Stimulated activated CD4-positive, alpha-beta T cell treated with anti-CD3 and anti-CD28 coated beads, Interleukin-1b, Interleukin-23, amount 100 ng/mL, for 48 hours (primary cell): ENCODE measurements around the gene B3GNT4.
"Not testable (repeated sequence)": the region's sequence is repeated elsewhere in the genome, so short reads cannot be mapped to it uniquely, and the experiment has no call there.

Source experiments
- DNase-seq: peaks from one replicate; pipeline ENCODE4 v3.0.0-alpha.2; 2020

The B3GNT4 gene

DNA sequence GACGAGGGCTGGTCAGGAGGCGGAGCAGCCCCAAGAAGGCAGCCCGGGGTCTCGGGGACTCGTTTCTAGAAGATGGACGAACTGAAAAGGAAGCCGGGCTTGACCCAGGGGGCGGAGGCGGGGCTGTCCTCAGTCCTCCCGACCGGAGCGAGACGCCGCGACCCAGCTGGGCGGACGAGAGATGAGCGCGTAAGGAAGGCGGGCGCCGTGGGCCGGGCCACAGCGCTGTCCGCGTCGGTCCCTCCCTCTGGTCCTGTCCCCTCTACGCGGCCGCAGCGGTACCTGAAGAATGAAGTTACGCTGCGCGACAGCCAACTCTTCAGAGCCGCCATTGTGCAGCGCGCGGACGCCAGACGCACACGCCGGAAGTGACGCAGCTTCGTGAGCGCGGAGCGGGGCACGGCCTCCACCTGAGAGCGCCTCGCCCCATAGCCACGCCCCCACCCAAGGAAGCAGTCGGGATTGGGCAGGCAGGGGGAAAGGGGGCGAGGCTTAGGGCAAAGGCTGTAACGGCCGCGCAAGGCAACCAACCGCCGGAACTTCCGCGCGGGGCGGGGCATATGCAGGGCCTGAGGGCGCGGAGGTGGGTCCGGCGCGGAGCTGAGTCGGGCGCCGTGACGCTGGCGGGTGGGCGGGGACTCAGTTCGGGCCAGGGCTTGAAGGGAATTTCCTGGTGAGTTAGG, 22.3 kb downstream of the B3GNT4 start, which contains the start of gene DIABLO:
TSS of gene DIABLO (minus strand) at position 370 of the 683 bp plus-strand sequence. CDS start at position 332, 38 bp downstream.
- peak; percentile 100 for DNase-seq

DNA sequence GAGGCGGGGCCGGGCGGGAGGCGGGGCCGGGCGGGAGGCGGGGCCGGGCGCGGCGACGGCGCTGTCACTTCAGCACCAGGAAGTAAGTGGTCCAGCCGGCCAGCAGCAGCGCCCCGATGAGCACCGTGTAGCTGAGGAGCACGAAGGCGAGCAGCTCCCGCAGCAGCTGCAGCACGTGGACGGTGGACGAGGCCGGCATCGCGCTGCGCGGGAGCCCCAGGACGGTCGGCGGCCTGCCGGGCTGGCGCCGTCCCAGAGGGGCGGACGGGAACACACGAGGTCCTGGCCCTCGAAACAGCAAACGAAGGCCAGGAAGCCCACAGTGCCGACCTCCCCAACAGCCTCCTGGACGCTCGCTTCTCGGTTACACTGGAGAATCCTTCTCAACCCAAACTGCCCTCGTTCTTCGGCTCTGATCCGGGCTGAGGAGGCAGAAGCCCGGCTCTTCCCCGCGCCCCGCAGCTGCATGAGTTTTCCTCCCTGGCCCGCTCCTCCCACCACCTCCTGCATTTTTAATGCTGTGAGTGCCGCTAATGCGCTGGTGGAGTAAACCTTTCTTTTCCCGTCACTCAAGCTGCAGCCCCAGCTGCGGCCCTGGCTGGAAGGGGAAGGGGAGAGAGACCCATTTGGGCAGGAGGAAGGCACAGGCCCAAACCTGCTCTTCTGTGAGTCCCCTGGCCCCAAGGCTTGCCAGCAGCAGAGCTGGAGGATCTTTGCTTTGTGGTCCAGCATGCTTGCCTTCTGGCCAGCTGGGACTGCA, 23.0 kb downstream of the B3GNT4 start:
- no peak for DNase-seq

DNA sequence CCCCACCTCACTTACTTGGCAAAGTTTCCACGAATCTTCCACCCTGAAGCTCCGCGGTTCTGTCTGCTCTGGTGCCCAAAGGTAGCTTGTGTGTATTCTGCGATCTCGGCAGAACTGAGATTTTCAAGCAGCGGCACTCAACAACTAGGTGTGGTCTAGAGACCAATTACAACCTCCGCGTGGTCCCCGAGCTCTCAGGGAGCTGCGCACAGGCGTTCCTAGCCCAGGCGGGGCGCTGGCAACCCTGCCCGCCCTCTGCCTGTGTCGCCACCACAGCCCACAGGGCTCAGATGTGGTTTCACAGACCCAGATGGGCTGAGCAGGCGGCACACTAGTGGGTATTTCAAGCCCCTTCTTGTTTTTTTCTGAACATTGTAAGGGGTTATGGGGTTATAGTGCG, 23.8 kb downstream of the B3GNT4 start:
- no peak for DNase-seq

GRCh38 chr12:122228092-122228491, 24.6 kb downstream of the B3GNT4 start:
- DNase-seq = no peak

DNA sequence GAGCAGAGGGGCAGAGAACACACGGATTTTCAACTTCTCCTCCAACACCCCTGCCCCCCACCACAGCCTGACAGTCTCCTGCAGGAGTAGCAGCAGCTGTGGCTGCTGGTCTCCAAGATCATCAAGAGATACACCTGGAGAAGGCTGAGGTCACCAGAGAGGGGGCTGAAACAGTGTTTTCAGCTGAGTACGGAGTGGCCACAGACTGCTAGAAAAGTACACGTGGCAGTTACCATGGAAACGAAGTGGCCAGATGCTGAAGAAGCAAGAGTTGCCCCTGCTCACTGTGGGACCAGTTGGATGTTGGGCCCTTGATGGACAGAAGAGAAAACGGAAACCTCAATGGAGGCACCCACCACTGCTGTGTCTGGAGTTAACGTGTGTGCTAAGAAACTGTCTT, 27.3 kb downstream of the B3GNT4 start:
- DNase-seq = no peak

DNA sequence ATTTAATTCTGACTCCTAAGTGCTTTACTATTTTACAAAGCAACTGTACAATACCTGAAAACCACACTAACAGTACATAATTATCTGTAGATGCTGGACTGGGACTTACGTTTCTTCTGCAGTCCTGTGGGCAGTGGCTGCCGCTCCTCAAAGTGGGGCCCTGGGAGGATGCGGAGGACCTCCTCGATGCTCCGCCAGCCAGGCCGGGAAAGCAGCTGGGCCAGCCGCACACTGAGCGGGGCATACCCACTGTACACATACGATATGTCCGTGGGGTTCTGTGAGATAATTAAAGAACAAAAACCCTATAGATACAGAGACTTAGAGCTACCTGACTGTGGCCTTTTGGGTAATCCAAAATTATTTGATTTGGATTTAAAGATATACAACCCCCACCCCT, 29.2 kb downstream of the B3GNT4 start:
- DNase-seq = no peak

DNA sequence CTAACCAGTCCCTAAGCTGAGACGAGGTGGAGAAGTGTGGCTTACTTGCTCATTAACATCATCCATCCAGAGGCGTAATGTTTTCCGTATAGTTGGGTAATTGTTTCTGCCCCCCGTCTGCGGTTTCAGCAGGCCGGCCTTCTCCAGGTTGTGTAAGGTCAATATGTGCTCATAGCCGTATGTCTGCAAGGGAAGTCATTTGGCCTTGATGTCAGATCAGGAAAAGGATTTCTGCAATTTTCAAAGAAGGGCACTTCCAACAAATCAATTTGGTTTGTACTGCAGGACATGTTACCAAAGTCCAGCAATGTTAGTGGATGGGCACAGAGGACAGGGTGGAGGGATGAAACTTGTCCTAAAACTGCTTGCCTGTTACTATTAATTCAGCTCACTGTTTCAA, 32.2 kb downstream of the B3GNT4 start:
- DNase-seq = no peak

GRCh38 chr12:122238861-122239260, 35.4 kb downstream of the B3GNT4 start:
- DNase-seq = no peak

- DNase-seq = no peak
Measured at GRCh38 chr12:122243965-122244364, 40.5 kb downstream of the B3GNT4 start.

DNA sequence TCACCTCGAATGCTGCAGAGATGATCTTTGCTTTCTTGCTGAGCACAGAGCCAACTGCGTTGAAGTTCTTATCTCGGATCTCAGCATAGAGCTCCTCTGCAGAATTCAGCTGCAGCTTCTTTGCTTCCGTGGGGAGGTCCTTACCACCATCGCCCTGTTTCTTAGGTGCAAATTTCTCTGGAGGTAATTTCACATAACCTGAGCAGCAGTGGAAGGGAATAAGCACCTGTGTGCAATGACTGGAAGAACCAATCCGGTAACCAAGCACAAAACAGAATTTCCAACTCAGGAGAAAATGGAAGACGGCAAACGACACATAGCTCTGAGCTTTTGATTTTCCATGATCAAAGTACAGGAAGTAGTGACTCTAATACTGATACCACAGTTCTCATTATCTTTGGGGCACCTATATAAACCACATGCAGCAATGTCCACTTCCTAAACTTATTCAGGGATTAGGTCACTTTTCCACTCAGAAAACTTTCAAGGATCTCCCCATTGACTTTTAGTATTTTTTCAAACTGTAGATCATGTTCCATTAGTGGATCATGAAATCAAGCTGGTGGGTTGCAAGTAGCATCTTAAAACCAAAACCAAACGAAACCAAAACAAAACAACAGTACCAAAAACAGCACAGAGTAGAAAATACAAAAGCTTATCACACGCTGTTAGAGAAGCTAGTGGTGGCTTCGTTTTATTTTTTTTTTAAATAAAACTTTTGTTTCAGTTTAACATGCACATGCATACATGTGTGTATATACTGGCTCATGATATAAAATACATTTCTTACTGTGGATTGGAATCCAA, 41.3 kb downstream of the B3GNT4 start:
- no peak for DNase-seq

GRCh38 chr12:122245553-122245952, 42.0 kb downstream of the B3GNT4 start:
- DNase-seq = no peak

GRCh38 chr12:122250047-122250446, 46.5 kb downstream of the B3GNT4 start:
- DNase-seq = no peak

GRCh38 chr12:122250536-122250935, 47.0 kb downstream of the B3GNT4 start:
- DNase-seq = no peak

GRCh38 chr12:122258462-122258861, 55.0 kb downstream of the B3GNT4 start:
- DNase-seq = not testable (repeated sequence)
